Neural progenitor cell (in vitro differentiated cells): Measurements from ENCODE around the gene DDX31.

Source experiments
- EZH2phosphoT487 ChIP-seq: fragments of 200-600 bp; sonication (generic); IDR thresholded peaks from 2 replicates; pipeline ENCODE4 v1.6.1; 2017; ENCODE audit warnings: antibody characterized with exemption
- TF ChIP-seq, protein P1 (sequence below): fragments of 200-600 bp; sonication (generic); IDR thresholded peaks from 2 replicates; pipeline ENCODE4 v1.5.1; 2017; ENCODE audit warnings: antibody characterized with exemption, mild to moderate bottlenecking

DNA sequence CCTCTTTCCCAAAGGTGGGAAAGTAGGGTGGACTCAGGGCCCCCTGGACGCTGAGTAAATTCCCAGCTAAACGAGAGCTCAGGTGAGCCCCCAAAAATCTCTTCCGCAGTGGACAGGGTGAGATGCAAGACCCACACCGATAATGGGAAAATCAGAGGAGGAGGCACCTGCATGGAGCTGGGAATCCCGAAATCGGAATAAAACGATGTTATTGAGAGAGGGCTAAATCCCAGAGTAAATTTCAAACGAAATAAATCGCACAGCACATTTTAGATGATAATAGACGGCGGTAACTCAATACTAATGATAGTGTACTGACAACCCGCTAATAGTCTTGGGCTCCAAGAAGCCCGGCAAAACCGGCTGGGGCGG lies 90.4 kb downstream of the DDX31 start:
- TF ChIP-seq EZH2phosphoT487, result no peak
- TF ChIP-seq, protein P1, sequence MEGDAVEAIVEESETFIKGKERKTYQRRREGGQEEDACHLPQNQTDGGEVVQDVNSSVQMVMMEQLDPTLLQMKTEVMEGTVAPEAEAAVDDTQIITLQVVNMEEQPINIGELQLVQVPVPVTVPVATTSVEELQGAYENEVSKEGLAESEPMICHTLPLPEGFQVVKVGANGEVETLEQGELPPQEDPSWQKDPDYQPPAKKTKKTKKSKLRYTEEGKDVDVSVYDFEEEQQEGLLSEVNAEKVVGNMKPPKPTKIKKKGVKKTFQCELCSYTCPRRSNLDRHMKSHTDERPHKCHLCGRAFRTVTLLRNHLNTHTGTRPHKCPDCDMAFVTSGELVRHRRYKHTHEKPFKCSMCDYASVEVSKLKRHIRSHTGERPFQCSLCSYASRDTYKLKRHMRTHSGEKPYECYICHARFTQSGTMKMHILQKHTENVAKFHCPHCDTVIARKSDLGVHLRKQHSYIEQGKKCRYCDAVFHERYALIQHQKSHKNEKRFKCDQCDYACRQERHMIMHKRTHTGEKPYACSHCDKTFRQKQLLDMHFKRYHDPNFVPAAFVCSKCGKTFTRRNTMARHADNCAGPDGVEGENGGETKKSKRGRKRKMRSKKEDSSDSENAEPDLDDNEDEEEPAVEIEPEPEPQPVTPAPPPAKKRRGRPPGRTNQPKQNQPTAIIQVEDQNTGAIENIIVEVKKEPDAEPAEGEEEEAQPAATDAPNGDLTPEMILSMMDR, result no peak
